ENCODE measurements around the gene ELOB. TPM values are rescaled to one million over a fixed set of nuclear protein-coding genes. Genes with fewer than 3 reads are reported as not detected.

Gene ELOB
- total and polyA plus RNA-seq, 2 of the 13 experiments (the other 11 are each of a cell fraction or from before 2014, with no cell fraction given): 208 to 225 TPM

DNA sequence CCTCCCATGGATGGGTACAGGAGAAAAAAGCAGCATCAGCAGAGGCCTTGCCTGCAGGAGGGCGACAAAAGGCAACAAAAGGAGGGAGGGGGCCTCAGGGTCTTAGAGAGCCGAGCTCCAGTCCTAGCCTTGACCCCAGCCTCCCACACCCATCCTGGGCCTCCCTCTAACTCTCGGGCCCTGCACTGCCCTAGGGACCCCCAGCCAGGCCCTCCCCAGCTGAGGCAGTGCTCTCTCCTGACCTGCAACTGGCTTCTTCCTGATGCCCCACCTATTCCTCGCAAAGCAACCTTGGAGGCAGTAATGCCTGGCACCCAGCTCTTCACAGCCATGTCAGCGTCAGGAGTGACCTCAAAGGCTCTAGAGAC lies 39.9 kb downstream of the ELOB start:
- H3K4me3 ChIP-seq (replicated peaks in 1 of 3; ENCODE audit: insufficient read depth in 1 of 3, low read depth in 2 of 3, low read length in 3 of 3): no peak overlapping the region
- ChIA-PET POLR2A (interaction anchor here (4.4 kb wide), 1 partner anchor 15 kb away, joined by 43 read pairs; the partner anchor contains the start of gene SRRM2), CTCF (ENCODE audit: low intra/inter-chr PET ratio, low total read pairs) (no interaction called here)
- no peak overlapping the region for H3K27ac ChIP-seq (ENCODE audit: extremely low read length, insufficient read depth, low read length)
- no peak for TF ChIP-seq IKZF5 (CRISPR knock-in tag; IDR thresholded peaks at IDR 0.05)
- TF ChIP-seq MNT (IDR thresholded peaks at IDR 0.05): no peak
- TF ChIP-seq, protein P1, sequence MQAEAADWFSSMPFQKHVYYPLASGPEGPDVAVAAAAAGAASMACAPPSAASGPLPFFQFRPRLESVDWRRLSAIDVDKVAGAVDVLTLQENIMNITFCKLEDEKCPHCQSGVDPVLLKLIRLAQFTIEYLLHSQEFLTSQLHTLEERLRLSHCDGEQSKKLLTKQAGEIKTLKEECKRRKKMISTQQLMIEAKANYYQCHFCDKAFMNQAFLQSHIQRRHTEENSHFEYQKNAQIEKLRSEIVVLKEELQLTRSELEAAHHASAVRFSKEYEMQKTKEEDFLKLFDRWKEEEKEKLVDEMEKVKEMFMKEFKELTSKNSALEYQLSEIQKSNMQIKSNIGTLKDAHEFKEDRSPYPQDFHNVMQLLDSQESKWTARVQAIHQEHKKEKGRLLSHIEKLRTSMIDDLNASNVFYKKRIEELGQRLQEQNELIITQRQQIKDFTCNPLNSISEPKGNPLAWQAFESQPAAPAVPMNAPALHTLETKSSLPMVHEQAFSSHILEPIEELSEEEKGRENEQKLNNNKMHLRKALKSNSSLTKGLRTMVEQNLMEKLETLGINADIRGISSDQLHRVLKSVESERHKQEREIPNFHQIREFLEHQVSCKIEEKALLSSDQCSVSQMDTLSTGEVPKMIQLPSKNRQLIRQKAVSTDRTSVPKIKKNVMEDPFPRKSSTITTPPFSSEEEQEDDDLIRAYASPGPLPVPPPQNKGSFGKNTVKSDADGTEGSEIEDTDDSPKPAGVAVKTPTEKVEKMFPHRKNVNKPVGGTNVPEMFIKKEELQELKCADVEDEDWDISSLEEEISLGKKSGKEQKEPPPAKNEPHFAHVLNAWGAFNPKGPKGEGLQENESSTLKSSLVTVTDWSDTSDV (CRISPR knock-in tag; IDR thresholded peaks at IDR 0.05): no peak
- no peak for TF ChIP-seq TBX2 (CRISPR knock-in tag; IDR thresholded peaks at IDR 0.05; ENCODE audit: borderline replicate concordance)
- TF ChIP-seq ZNF264 (CRISPR knock-in tag; IDR thresholded peaks at IDR 0.05): no peak
- TF ChIP-seq ZBTB46 (CRISPR knock-in tag; IDR thresholded peaks at IDR 0.05; ENCODE audit: borderline replicate concordance): no peak
- TF ChIP-seq, protein P2, sequence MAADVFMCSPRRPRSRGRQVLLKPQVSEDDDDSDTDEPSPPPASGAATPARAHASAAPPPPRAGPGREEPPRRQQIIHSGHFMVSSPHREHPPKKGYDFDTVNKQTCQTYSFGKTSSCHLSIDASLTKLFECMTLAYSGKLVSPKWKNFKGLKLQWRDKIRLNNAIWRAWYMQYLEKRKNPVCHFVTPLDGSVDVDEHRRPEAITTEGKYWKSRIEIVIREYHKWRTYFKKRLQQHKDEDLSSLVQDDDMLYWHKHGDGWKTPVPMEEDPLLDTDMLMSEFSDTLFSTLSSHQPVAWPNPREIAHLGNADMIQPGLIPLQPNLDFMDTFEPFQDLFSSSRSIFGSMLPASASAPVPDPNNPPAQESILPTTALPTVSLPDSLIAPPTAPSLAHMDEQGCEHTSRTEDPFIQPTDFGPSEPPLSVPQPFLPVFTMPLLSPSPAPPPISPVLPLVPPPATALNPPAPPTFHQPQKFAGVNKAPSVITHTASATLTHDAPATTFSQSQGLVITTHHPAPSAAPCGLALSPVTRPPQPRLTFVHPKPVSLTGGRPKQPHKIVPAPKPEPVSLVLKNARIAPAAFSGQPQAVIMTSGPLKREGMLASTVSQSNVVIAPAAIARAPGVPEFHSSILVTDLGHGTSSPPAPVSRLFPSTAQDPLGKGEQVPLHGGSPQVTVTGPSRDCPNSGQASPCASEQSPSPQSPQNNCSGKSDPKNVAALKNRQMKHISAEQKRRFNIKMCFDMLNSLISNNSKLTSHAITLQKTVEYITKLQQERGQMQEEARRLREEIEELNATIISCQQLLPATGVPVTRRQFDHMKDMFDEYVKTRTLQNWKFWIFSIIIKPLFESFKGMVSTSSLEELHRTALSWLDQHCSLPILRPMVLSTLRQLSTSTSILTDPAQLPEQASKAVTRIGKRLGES (CRISPR knock-in tag; IDR thresholded peaks at IDR 0.05; ENCODE audit: borderline replicate concordance): no peak
- no peak for TF ChIP-seq ZSCAN9 (CRISPR knock-in tag; IDR thresholded peaks at IDR 0.05; ENCODE audit: borderline replicate concordance)
- no peak for TF ChIP-seq ZMAT3 (CRISPR knock-in tag; conservative IDR thresholded peaks at IDR 0.05)
- TF ChIP-seq PITX1 (CRISPR knock-in tag; IDR thresholded peaks at IDR 0.05): no peak
- FAIRE-seq: no peak
- H3K9me3 ChIP-seq (ENCODE audit: low read length): no peaks in the 10 kb centered on the region
- H3K36me3 ChIP-seq (replicated peaks in 1 of 2; ENCODE audit: control insufficient read depth in 1 of 2, insufficient read depth in 2 of 2, low read length in 2 of 2): no peaks in the 10 kb centered on the region
- intact Hi-C loops (cut with micrococcal nuclease; ENCODE audit: unreplicated experiment): no loop called here
- H4K20me1 ChIP-seq (ENCODE audit: insufficient read depth, low read length): no peaks in the 10 kb centered on the region
- no peak overlapping the region for H3K4me2 ChIP-seq (ENCODE audit: low read depth, low read length)
- BruUV-seq (replicated peaks): no TSS peak
- no peak overlapping the region for H3K9ac ChIP-seq (ENCODE audit: insufficient read depth, low read depth, low read length)
- WGBS (ENCODE audit: low lambda C conversion rate): 20% methylated on average over 1 of the region's 5 CpGs
- no peak overlapping the region for H2AFZ ChIP-seq (ENCODE audit: low read length)
- peaks cover 44% of the 10 kb centered on the region for H3K4me1 ChIP-seq (ENCODE audit: insufficient read depth, low read length)
- H3K27me3 ChIP-seq (ENCODE audit: control insufficient read depth in 1 of 2, insufficient read depth in 2 of 2, low read length in 2 of 2): no peaks in the 10 kb centered on the region; a peak in 2 of 5 replicates
- no peaks in the 10 kb centered on the region for H3K79me2 ChIP-seq (ENCODE audit: insufficient read depth, low read length)
- ATAC-seq: no peak
- DNase-seq (ENCODE audit: low spot score): no peak
- in situ Hi-C loops (cut with HindIII; ENCODE audit: extremely low pct_ligation_motif_present, low pct_unique_long_range_greater_than_20kb): no loop called here

All from HepG2 (cell line).